GM21360 (cell line): ENCODE data around the gene LENG1.

Experiments
- ATAC-seq: cut with Tn5 transposase; IDR thresholded peaks from one replicate; pipeline ENCODE4 v1.9.1; 2021; ENCODE audit warnings: mild to moderate bottlenecking, moderate library complexity; ENCODE audit not compliant: unreplicated experiment

The LENG1 gene

DNA sequence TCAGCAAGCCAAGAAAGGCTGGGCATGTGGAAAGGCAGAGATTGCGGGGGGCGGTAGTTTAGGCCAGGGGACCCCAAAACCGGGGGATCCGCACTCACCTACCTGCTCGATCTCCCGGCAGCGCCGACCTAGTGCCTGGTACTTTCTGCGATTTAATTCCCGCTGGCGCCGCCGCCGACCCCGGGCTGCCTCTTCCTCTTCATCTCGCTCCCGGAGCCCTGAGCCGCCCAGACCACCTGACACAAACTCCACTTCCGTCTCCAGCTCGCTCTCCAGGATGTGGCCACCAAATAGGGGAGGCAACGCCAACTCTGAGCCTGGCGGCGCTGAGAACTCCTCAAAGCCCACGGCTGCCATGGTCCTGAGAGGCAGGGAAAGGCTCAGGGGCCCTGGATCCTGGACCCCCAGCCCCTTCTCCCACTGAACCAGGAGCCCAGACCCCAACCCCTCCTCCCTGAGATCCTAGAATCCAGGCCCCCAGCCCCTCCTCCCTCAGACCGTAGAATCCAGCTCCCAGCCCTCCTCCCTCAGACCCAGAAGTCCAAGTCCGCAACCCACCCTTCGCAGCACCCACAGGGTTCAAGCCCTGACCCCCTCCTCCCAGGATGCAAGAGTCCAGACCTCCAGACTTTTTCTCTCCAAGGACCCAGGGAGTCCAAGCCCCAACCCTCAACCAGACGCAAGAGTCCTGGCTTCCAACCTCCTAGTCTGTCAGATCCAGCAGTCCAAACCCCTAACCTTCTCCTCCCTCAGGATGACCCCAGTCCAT, 45.0 kb downstream of the LENG1 start:
- no peak for ATAC-seq

DNA sequence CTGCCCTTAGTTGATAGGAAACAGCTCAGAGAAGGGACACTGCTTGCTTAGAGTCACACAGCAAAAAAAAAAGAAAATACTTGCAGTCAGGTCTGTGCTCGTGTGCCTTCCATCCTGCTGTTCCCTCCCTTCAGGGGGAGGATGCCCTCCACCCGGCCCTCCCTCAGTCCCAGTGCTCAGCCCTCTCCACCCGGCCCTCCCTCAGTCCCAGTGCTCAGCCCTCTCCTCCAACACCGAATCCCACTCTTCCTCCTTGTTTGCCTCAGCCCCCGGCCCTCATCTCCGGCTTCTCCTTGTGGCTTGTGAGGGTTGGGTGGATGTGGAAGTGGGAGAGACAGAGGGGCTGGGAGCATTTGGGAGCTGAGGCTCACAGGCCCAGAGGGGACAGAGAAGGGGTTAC, 49.9 kb downstream of the LENG1 start:
- no peak for ATAC-seq

DNA sequence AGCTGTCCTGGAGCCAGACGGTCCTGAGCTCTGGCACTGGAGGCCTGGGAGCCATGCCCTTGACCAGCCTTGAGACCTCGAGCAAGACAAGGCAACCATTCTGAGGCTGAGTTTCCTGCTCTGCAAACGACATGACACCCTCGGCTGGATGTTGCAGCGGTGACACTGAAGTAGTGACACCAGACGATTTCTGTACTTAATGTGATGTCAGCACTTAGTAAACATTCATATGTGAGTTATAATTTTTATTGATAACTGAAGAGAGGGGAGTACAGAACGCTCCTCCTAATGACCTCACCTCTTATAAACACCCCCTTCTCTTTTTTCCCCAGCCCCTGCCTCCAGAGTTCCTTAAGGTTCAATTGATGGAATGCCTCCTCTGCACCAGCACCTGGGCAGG, 51.0 kb downstream of the LENG1 start:
- ATAC-seq: no peak

DNA sequence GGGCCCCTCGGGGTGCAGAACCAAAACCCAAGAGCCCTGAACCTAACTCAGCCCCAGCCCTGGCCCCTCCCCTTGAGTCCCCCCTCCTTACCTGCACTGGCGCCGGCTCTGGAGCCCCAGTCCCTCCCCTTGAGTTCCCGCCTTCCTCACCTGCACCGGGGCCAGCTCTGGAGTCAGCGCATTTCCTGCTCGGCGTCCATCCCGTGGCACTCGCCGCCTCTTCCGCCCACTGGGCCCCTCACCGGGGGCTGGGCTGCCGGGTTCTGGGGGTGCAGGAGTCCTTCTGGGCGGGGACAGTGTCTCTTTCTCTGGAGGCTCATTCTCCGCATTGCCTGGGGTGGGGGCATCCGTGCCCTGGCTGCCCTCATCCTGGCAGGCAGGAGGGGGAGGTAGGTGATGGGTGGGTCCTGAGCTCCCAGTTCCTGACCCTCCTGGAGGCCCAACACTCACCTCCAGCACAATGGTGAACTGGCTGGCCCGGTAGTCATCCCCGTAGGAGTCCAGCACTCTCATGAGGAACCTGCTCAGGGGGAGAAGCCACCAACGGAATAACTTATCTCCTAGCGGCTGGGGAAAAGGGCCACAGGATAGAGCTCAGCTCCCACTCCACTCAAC, 51.5 kb downstream of the LENG1 start:
- no peak for ATAC-seq

DNA sequence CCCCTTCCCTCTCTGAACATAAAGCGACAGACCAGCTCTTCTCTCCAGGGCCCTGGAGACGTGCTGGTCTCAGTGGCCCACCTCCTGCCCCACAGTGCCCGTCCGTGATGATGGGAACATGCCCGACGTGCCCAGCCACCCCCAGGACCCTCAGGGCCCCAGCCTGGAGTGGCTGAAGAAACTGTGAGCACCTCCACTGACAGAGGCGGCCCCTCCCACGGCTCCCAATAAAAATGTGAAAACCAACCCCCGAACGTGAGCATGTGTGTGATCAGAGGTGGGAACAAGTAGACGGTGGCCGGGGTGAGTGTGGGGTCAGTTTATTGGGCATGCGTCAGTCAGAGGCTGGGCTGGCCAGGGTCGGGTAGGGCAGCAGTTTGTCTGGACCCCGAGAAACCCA, 52.8 kb downstream of the LENG1 start:
- ATAC-seq: no peak

DNA sequence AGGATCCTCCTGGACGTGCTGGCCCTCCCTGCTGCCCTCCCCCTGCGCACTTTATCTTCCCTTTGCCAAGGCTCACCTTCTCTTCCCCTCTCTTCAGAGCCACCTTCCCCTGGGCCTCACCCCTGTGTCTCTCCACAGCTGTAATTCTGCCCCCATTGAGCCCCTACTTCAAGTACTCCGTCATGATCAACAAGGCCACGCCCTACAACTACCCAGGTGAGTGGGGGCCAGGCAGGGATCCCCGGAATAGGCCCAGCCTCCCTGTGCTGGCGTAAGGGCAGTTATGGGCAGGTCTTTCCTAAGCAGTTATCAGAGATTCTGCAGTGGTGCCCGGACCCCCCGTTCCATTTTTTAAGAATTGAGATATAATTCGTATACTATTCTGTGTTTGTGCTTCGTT, 53.7 kb downstream of the LENG1 start:
- no peak for ATAC-seq
